Neuronal stem cell (in vitro differentiated cells): ENCODE results near the gene WBP2.

Experiments
- DNase-seq: peaks from one replicate; pipeline ENCODE4 v3.0.0-alpha.2; 2013; ENCODE audit warnings: low spot score
- H2AFZ ChIP-seq: one replicate; pipeline ENCODE4 v1.6.1; 2013; ENCODE audit warnings: mild to moderate bottlenecking, low read length, inconsistent platforms
- H2AK5ac ChIP-seq: 2 replicates; pipeline ENCODE4 v1.6.1; 2013; ENCODE audit warnings: low read depth, mild to moderate bottlenecking, inconsistent platforms, low read length, moderate library complexity, mixed read lengths
- H2BK120ac ChIP-seq: 2 replicates; pipeline ENCODE4 v1.6.1; 2013; ENCODE audit warnings: low read depth, mild to moderate bottlenecking, inconsistent platforms, low read length, moderate library complexity, mixed read lengths
- H2BK12ac ChIP-seq: one replicate; pipeline ENCODE4 v1.6.1; 2013; ENCODE audit warnings: low read length, inconsistent platforms
- H2BK15ac ChIP-seq: 2 replicates; pipeline ENCODE4 v1.6.1; 2013; ENCODE audit warnings: mild to moderate bottlenecking, low read length, inconsistent platforms, mixed read lengths
- H2BK5ac ChIP-seq: one replicate; pipeline ENCODE4 v1.6.1; 2013; ENCODE audit warnings: inconsistent platforms, mild to moderate bottlenecking, low read length, moderate library complexity
- H3K14ac ChIP-seq: one replicate; pipeline ENCODE4 v1.6.1; 2013; ENCODE audit warnings: low read length, inconsistent platforms
- H3K18ac ChIP-seq: 2 replicates; pipeline ENCODE4 v1.6.1; 2013; ENCODE audit warnings: low read length, inconsistent platforms
- H3K23ac ChIP-seq: 2 replicates; pipeline ENCODE4 v1.6.1; 2013; ENCODE audit warnings: low read depth, mild to moderate bottlenecking, mixed read lengths, low read length, inconsistent platforms; ENCODE audit not compliant: poor library complexity
- H3K27ac ChIP-seq: replicated peaks from 3 replicates; pipeline ENCODE4 v1.5.1; 2013; ENCODE audit warnings: low read length, inconsistent platforms
- H3K27me3 ChIP-seq, 3 experiments: 2 replicates each; pipeline ENCODE4 v1.6.1; 2013; ENCODE audit warnings: low read length in 3 of 3, mild to moderate bottlenecking in 2 of 3, inconsistent platforms in 1 of 3, low read depth in 1 of 3, mixed read lengths in 1 of 3, moderate library complexity in 1 of 3; ENCODE audit not compliant: control insufficient read depth in 3 of 3, insufficient read depth in 3 of 3
- H3K36me3 ChIP-seq, 2 donors: replicated peaks in 1 of 2; 2 replicates each; pipeline ENCODE4 v1.6.1; 2013; ENCODE audit warnings: low read length in 2 of 2; ENCODE audit not compliant: control insufficient read depth in 2 of 2, insufficient read depth in 2 of 2
- H3K4ac ChIP-seq: 2 replicates; pipeline ENCODE4 v1.6.1; 2013; ENCODE audit warnings: inconsistent platforms, mild to moderate bottlenecking, low read length, moderate library complexity
- H3K4me1 ChIP-seq, 2 donors: 1 replicate in 1 of 2; 2 replicates in 1 of 2; pipeline ENCODE4 v1.6.1; 2013; ENCODE audit warnings: low read length in 2 of 2, low read depth in 1 of 2; ENCODE audit not compliant: control insufficient read depth in 2 of 2, insufficient read depth in 1 of 2
- H3K4me2 ChIP-seq: one replicate; pipeline ENCODE4 v1.6.1; 2013; ENCODE audit warnings: mild to moderate bottlenecking, low read length, inconsistent platforms; ENCODE audit not compliant: insufficient read depth, poor library complexity, severe bottlenecking
- H3K4me3 ChIP-seq, 2 donors: 2 replicates each; pipeline ENCODE4 v1.5.1; 2013; ENCODE audit warnings: low read length in 2 of 2, mild to moderate bottlenecking in 2 of 2, inconsistent platforms in 1 of 2, moderate library complexity in 1 of 2
- H3K79me1 ChIP-seq: one replicate; pipeline ENCODE4 v1.6.1; 2013; ENCODE audit warnings: low read depth, mild to moderate bottlenecking, inconsistent platforms, low read length, moderate library complexity
- H3K9ac ChIP-seq: one replicate; pipeline ENCODE4 v1.6.1; 2013; ENCODE audit warnings: mild to moderate bottlenecking, low read depth, low read length, inconsistent platforms; ENCODE audit not compliant: poor library complexity
- H3K9me3 ChIP-seq, 2 donors: replicated peaks in 1 of 2; 2 replicates each; pipeline versions ENCODE3 to v1.6.1; 2013; ENCODE audit warnings: low read length in 2 of 2, mild to moderate bottlenecking in 2 of 2, inconsistent platforms in 1 of 2, low read depth in 1 of 2, mixed read lengths in 1 of 2, moderate library complexity in 1 of 2; ENCODE audit not compliant: control insufficient read depth in 2 of 2, insufficient read depth in 1 of 2
- H4K8ac ChIP-seq: one replicate; pipeline ENCODE4 v1.6.1; 2013; ENCODE audit warnings: low read depth, mild to moderate bottlenecking, inconsistent platforms, low read length, moderate library complexity
- H4K91ac ChIP-seq: one replicate; pipeline ENCODE4 v1.6.1; 2013; ENCODE audit warnings: low read length, low read depth, mild to moderate bottlenecking, inconsistent platforms; ENCODE audit not compliant: poor library complexity
- WGBS, 2 donors: extraction: QIAGEN DNeasy Blood & Tissue Kit; methylation state at CpG; one replicate each; pipeline ENCODE4 v1.1.7; 2013; ENCODE audit warnings: missing lambda C conversion rate in 2 of 2, mixed read lengths in 1 of 2; ENCODE audit not compliant: insufficient read length in 2 of 2, insufficient replicate concordance in 1 of 2; ENCODE audit errors: extremely low coverage in 2 of 2; 5-methylcytosine and 5-hydroxymethylcytosine counted together

The WBP2 gene

GRCh38 chr17:75899767-75900468, 44.8 kb upstream of the WBP2 start:
- Histone ChIP-seq H3K4me1 (peaks cover 0 to 9% of the 10 kb centered on the region in 2 donors), H2BK120ac (no peak overlapping the region), H2BK12ac (no peak overlapping the region), H2AK5ac (no peak overlapping the region), H3K4me3 (peak overlapping the region in 1 of 2 donors; percentile 30), H2BK5ac (no peak overlapping the region), H3K36me3 (peaks cover 33 to 63% of the 10 kb centered on the region in 2 donors), H3K4ac (no peak overlapping the region), H2AFZ (no peak overlapping the region), H3K79me1 (peaks cover 10% of the 10 kb centered on the region), H3K27me3 (no peaks in the 10 kb centered on the region), H3K14ac (no peak overlapping the region), H4K91ac (no peak overlapping the region), H3K18ac (no peak overlapping the region), H3K9me3 (no peaks in the 10 kb centered on the region), H3K23ac (peak overlapping the region; percentile 27), H4K8ac (no peak overlapping the region), H3K4me2 (no peak overlapping the region), H3K27ac (no peak overlapping the region), H2BK15ac (no peak overlapping the region), H3K9ac (no peak overlapping the region)
- DNase-seq = no peak
- no CpG with 5 or more reads among the region's 23 CpGs for WGBS, 2 donors

GRCh38 chr17:75899353-75899752, 44.2 kb upstream of the WBP2 start:
- Histone ChIP-seq H3K79me1 (peaks cover 11% of the 10 kb centered on the region), H3K4me3 (peak overlapping the region in 1 of 2 donors; percentile 30), H3K9me3 (no peaks in the 10 kb centered on the region), H3K9ac (peak overlapping the region; percentile 30), H3K36me3 (peaks cover 33 to 63% of the 10 kb centered on the region in 2 donors), H2BK120ac (no peak overlapping the region), H3K4me2 (no peak overlapping the region), H2BK5ac (no peak overlapping the region), H3K4me1 (peaks cover 0 to 10% of the 10 kb centered on the region in 2 donors), H3K18ac (no peak overlapping the region), H3K27me3 (no peaks in the 10 kb centered on the region), H2AK5ac (no peak overlapping the region), H4K91ac (no peak overlapping the region), H3K4ac (no peak overlapping the region), H3K14ac (no peak overlapping the region), H2BK15ac (no peak overlapping the region), H3K23ac (peak overlapping the region; percentile 27), H2BK12ac (no peak overlapping the region), H2AFZ (no peak overlapping the region), H3K27ac (no peak overlapping the region), H4K8ac (no peak overlapping the region)
- WGBS, 2 donors = no CpG with 5 or more reads among the region's 13 CpGs
- DNase-seq = no peak

- Histone ChIP-seq H3K18ac (no peak overlapping the region), H2BK120ac (no peak overlapping the region), H3K4ac (no peak overlapping the region), H3K36me3 (peaks cover 35 to 63% of the 10 kb centered on the region in 2 donors), H2BK5ac (no peak overlapping the region), H3K4me3 (no peak overlapping the region), H4K8ac (no peak overlapping the region), H2AK5ac (no peak overlapping the region), H4K91ac (no peak overlapping the region), H2AFZ (no peak overlapping the region), H3K14ac (no peak overlapping the region), H3K23ac (no peak overlapping the region), H3K4me1 (peaks cover 0 to 13% of the 10 kb centered on the region in 2 donors), H2BK15ac (no peak overlapping the region), H2BK12ac (no peak overlapping the region), H3K4me2 (no peak overlapping the region), H3K9ac (no peak overlapping the region), H3K9me3 (no peaks in the 10 kb centered on the region), H3K27me3 (no peaks in the 10 kb centered on the region), H3K79me1 (peaks cover 11% of the 10 kb centered on the region), H3K27ac (no peak overlapping the region)
- DNase-seq = no peak
- no CpG with 5 or more reads among the region's 16 CpGs for WGBS, 2 donors
Measured at GRCh38 chr17:75898791-75899190, 43.7 kb upstream of the WBP2 start.

GRCh38 chr17:75898065-75898464, 42.9 kb upstream of the WBP2 start:
- no CpG with 5 or more reads among the region's 8 CpGs for WGBS, 2 donors
- Histone ChIP-seq H2AFZ (no peak overlapping the region), H3K9ac (no peak overlapping the region), H2AK5ac (no peak overlapping the region), H4K91ac (no peak overlapping the region), H4K8ac (no peak overlapping the region), H2BK120ac (no peak overlapping the region), H3K18ac (no peak overlapping the region), H3K4ac (no peak overlapping the region), H3K79me1 (peaks cover 12% of the 10 kb centered on the region), H2BK12ac (no peak overlapping the region), H3K27ac (no peak overlapping the region), H3K4me2 (no peak overlapping the region), H3K27me3 (no peaks in the 10 kb centered on the region), H2BK15ac (no peak overlapping the region), H3K9me3 (no peaks in the 10 kb centered on the region), H3K4me3 (no peak overlapping the region), H3K14ac (no peak overlapping the region), H3K23ac (no peak overlapping the region), H3K4me1 (peaks cover 0 to 13% of the 10 kb centered on the region in 2 donors), H3K36me3 (peaks cover 35 to 58% of the 10 kb centered on the region in 2 donors), H2BK5ac (no peak overlapping the region)
- DNase-seq = no peak
